HepG2 (cell line): ENCODE results near the gene GPSM1. TPM values are rescaled to one million over a fixed set of nuclear protein-coding genes. Genes with fewer than 3 reads are reported as not detected.

Experiments used
- AGO2 ChIP-seq: fragments of 200-400 bp; formaldehyde crosslinking; optimal IDR thresholded peaks from 2 replicates; pipeline ENCODE3; 2017; ENCODE audit warnings: mild to moderate bottlenecking, low read depth, low read length, moderate library complexity
- KAT8 ChIP-seq: IDR thresholded peaks from 2 replicates; pipeline ENCODE4 v1.6.1; 2016; ENCODE audit warnings: missing genetic modification reagents, missing compliant biosample characterization
- KLF16 ChIP-seq, 2 experiments: sonication (generic) in 1 of 2; formaldehyde crosslinking in 1 of 2; IDR thresholded peaks; 2 replicates each; pipeline versions ENCODE4 v1.6.1 to v1.8.0; 2016 to 2023; ENCODE audit warnings: missing genetic modification reagents in 2 of 2, missing compliant biosample characterization in 1 of 2
- MBD4 ChIP-seq: IDR thresholded peaks from 2 replicates; pipeline ENCODE4 v1.6.1; 2012; ENCODE audit warnings: low read length, inconsistent platforms, borderline replicate concordance
- NCOA2 ChIP-seq: sonication (generic); formaldehyde crosslinking; IDR thresholded peaks from 2 replicates; pipeline ENCODE4 v1.8.0; 2022; ENCODE audit warnings: inconsistent platforms
- RBFOX2 ChIP-seq: fragments of 200-400 bp; formaldehyde crosslinking; IDR thresholded peaks from 2 replicates; pipeline ENCODE4 v1.6.1; 2017; ENCODE audit warnings: low read depth, mild to moderate bottlenecking, low read length
- SRF ChIP-seq: IDR thresholded peaks from 2 replicates; pipeline ENCODE4 v1.6.1; 2011; ENCODE audit warnings: mild to moderate bottlenecking, low read depth, low read length, moderate library complexity
- ZNF331 ChIP-seq: sonication (generic); formaldehyde crosslinking; IDR thresholded peaks from 2 replicates; pipeline ENCODE4 v1.4.0; 2020; ENCODE audit warnings: missing genetic modification reagents
- ZNF572 ChIP-seq: sonication (generic); formaldehyde crosslinking; IDR thresholded peaks from 2 replicates; pipeline ENCODE4 v1.5.1; 2020; ENCODE audit warnings: mild to moderate bottlenecking, missing genetic modification reagents
- ZNF577 ChIP-seq: sonication (generic); formaldehyde crosslinking; IDR thresholded peaks from 2 replicates; pipeline ENCODE4 v1.4.0; 2020; ENCODE audit warnings: mild to moderate bottlenecking, low read depth, missing genetic modification reagents, borderline replicate concordance
- polyA plus RNA-seq, 8 experiments: library from polyadenylated mRNA; depleted of rRNA in 3 of 8; stranded (reverse) in 7 of 8; unstranded in 1 of 8; fragments of >200 nt; fragmentation: Illumina TruSeq in 4 of 8; extraction: Trizol in 4 of 8; gene quantifications; 2 replicates each; pipeline versions ENCODE4 v1.2.1 to v1.2.3, GENCODE V29; 2011 to 2016; ENCODE audit warnings: low read depth in 4 of 8, missing spikeins in 1 of 8, mixed read lengths in 1 of 8; ENCODE audit not compliant: insufficient read depth in 1 of 8
- total RNA-seq, 5 experiments: library from RNA; depleted of rRNA; stranded (reverse); fragments of >200 nt; fragmentation: Illumina TruSeq; extraction: Trizol; gene quantifications; 2 replicates each; pipeline ENCODE4 v1.2.3, GENCODE V29; 2016; ENCODE audit warnings: low read depth in 1 of 5
- TF ChIP-seq, protein P1 (sequence below): sonication (generic); formaldehyde crosslinking; IDR thresholded peaks from 2 replicates; pipeline ENCODE4 v1.5.1; 2020; ENCODE audit warnings: missing genetic modification reagents, mild to moderate bottlenecking, borderline replicate concordance
- TF ChIP-seq, protein P2 (sequence below): sonication (generic); formaldehyde crosslinking; IDR thresholded peaks from 2 replicates; pipeline ENCODE4 v1.4.0; 2020; ENCODE audit warnings: mild to moderate bottlenecking, missing genetic modification reagents, borderline replicate concordance
- TF ChIP-seq, protein P3 (sequence below): sonication (generic); formaldehyde crosslinking; IDR thresholded peaks from 2 replicates; pipeline ENCODE4 v1.4.0; 2020; ENCODE audit warnings: missing genetic modification reagents, borderline replicate concordance
- TF ChIP-seq, protein P4 (sequence below): sonication (generic); formaldehyde crosslinking; IDR thresholded peaks from 2 replicates; pipeline ENCODE4 v1.4.0; 2020; ENCODE audit warnings: missing genetic modification reagents, low read depth, mild to moderate bottlenecking, borderline replicate concordance
- TF ChIP-seq, protein P5 (sequence below): IDR thresholded peaks from 2 replicates; pipeline ENCODE4 v1.6.1; 2016; ENCODE audit warnings: missing biosample characterization, missing genetic modification reagents, low read depth
- TF ChIP-seq, protein P6 (sequence below): IDR thresholded peaks from 2 replicates; pipeline ENCODE4 v1.6.1; 2016; ENCODE audit warnings: missing compliant biosample characterization, missing genetic modification reagents, borderline replicate concordance
- TF ChIP-seq, protein P7 (sequence below): sonication (generic); formaldehyde crosslinking; IDR thresholded peaks from 2 replicates; pipeline ENCODE4 v1.4.0; 2020; ENCODE audit warnings: missing genetic modification reagents

Gene GPSM1
- total and polyA plus RNA-seq, 2 of the 13 experiments (the other 11 are each of a cell fraction or from before 2014, with no cell fraction given) = 1.0 to 2.4 TPM

DNA sequence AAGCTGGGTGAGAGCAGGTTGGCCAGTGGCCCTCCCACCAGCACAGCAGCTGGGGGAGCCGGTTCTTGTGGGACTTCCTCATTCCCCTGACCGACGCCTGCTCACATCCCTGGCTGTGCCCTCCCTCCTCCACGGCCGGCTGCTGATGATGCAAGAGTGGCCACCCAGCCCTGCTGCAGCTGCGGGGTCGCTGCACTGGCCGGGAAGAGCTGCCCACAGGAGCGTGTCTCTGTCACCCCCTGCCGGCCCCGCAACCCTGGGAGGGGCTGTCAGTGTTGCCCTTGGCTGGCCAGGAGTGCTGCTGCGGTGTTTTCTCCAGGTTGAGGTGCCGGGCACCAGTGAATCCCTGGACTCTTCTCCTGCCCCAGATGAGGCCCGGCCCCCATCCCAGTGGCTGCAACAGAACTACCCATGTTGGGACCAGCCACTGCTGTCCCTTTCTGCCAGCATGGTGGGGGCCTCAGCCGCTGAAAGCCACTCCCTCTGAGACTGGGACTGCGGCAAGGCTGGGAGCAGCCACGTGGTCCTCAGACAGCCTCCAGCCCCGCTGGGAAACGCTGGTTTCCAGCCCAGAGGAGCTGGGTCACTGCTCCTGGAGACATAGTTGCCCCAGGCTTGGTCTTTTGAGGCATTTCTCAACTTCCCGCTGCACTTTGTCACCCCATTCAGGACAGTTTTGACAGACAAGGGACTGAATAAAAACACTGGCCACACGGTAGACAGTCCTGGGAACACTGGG lies 45.4 kb downstream of the GPSM1 start (continued):
- TF ChIP-seq, protein P1, sequence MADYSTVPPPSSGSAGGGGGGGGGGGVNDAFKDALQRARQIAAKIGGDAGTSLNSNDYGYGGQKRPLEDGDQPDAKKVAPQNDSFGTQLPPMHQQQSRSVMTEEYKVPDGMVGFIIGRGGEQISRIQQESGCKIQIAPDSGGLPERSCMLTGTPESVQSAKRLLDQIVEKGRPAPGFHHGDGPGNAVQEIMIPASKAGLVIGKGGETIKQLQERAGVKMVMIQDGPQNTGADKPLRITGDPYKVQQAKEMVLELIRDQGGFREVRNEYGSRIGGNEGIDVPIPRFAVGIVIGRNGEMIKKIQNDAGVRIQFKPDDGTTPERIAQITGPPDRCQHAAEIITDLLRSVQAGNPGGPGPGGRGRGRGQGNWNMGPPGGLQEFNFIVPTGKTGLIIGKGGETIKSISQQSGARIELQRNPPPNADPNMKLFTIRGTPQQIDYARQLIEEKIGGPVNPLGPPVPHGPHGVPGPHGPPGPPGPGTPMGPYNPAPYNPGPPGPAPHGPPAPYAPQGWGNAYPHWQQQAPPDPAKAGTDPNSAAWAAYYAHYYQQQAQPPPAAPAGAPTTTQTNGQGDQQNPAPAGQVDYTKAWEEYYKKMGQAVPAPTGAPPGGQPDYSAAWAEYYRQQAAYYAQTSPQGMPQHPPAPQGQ = no peak
- TF ChIP-seq NCOA2 (CRISPR knock-in tag) = no peak
- peak; percentile 59 for TF ChIP-seq KAT8 (CRISPR knock-in tag)
- peak; percentile 67; the same call in 1 of the 2 replicates for TF ChIP-seq ZNF331 (CRISPR knock-in tag)
- TF ChIP-seq, protein P2, sequence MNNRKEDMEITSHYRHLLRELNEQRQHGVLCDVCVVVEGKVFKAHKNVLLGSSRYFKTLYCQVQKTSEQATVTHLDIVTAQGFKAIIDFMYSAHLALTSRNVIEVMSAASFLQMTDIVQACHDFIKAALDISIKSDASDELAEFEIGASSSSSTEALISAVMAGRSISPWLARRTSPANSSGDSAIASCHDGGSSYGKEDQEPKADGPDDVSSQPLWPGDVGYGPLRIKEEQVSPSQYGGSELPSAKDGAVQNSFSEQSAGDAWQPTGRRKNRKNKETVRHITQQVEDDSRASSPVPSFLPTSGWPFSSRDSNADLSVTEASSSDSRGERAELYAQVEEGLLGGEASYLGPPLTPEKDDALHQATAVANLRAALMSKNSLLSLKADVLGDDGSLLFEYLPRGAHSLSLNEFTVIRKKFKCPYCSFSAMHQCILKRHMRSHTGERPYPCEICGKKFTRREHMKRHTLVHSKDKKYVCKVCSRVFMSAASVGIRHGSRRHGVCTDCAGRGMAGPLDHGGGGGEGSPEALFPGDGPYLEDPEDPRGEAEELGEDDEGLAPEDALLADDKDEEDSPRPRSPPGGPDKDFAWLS (CRISPR knock-in tag) = 0 out of 2 replicates have a peak, but pooled peaks have one; percentile 66
- TF ChIP-seq, protein P3, sequence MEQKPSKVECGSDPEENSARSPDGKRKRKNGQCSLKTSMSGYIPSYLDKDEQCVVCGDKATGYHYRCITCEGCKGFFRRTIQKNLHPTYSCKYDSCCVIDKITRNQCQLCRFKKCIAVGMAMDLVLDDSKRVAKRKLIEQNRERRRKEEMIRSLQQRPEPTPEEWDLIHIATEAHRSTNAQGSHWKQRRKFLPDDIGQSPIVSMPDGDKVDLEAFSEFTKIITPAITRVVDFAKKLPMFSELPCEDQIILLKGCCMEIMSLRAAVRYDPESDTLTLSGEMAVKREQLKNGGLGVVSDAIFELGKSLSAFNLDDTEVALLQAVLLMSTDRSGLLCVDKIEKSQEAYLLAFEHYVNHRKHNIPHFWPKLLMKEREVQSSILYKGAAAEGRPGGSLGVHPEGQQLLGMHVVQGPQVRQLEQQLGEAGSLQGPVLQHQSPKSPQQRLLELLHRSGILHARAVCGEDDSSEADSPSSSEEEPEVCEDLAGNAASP = peak; percentile 62
- TF ChIP-seq, protein P4, sequence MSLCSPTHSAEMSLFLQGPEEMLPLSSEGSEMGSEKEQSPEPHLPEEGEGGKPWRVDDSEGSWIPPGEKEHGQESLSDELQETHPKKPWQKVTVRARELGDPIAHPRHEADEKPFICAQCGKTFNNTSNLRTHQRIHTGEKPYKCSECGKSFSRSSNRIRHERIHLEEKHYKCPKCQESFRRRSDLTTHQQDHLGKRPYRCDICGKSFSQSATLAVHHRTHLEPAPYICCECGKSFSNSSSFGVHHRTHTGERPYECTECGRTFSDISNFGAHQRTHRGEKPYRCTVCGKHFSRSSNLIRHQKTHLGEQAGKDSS (CRISPR knock-in tag) = peak; percentile 89; the same call in 1 of the 2 replicates
- no peak for TF ChIP-seq ZNF572 (CRISPR knock-in tag)
- no peak for TF ChIP-seq AGO2
- TF ChIP-seq, protein P5, sequence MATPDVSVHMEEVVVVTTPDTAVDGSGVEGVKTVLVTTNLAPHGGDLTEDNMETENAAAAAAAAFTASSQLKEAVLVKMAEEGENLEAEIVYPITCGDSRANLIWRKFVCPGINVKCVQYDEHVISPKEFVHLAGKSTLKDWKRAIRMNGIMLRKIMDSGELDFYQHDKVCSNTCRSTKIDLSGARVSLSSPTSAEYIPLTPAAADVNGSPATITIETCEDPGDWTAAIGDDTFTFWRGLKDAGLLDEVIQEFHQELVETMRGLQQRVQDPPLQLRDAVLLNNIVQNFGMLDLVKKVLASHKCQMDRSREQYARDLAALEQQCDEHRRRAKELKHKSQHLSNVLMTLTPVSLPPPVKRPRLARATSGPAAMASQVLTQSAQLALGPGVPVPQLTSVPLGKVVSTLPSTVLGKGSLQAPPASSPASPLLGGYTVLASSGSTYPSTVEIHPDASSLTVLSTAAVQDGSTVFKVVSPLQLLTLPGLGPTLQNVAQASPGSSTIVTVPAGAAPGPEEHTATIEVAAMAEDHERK (CRISPR knock-in tag) = no peak
- TF ChIP-seq, protein P6, sequence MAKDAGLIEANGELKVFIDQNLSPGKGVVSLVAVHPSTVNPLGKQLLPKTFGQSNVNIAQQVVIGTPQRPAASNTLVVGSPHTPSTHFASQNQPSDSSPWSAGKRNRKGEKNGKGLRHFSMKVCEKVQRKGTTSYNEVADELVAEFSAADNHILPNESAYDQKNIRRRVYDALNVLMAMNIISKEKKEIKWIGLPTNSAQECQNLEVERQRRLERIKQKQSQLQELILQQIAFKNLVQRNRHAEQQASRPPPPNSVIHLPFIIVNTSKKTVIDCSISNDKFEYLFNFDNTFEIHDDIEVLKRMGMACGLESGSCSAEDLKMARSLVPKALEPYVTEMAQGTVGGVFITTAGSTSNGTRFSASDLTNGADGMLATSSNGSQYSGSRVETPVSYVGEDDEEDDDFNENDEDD (CRISPR knock-in tag) = peak; percentile 54; the same call in 1 of the 2 replicates
- no peak for TF ChIP-seq MBD4
- no peak for TF ChIP-seq ZNF577
- TF ChIP-seq SRF = no peak
- TF ChIP-seq, protein P7, sequence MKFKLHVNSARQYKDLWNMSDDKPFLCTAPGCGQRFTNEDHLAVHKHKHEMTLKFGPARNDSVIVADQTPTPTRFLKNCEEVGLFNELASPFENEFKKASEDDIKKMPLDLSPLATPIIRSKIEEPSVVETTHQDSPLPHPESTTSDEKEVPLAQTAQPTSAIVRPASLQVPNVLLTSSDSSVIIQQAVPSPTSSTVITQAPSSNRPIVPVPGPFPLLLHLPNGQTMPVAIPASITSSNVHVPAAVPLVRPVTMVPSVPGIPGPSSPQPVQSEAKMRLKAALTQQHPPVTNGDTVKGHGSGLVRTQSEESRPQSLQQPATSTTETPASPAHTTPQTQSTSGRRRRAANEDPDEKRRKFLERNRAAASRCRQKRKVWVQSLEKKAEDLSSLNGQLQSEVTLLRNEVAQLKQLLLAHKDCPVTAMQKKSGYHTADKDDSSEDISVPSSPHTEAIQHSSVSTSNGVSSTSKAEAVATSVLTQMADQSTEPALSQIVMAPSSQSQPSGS (CRISPR knock-in tag) = peak; percentile 81
- TF ChIP-seq RBFOX2 = no peak
- peak in 1 of 2 experiments; percentile 75; a peak in 1 of 4 replicates for TF ChIP-seq KLF16 (CRISPR knock-in tag; IDR thresholded peaks at IDR 0.05)
